Gastrocnemius medialis (tissue), 4 donors: ENCODE measurements around the gene APOL5.

Experiments used
- POLR2A ChIP-seq, 2 donors: fragments of 450-650 bp; IDR thresholded peaks; one replicate each; pipeline ENCODE4 v1.6.1; 2017; ENCODE audit warnings: antibody characterized with exemption in 2 of 2, mild to moderate bottlenecking in 2 of 2, moderate library complexity in 2 of 2
- TF ChIP-seq, protein P1 (sequence below), 5 experiments: fragments of 450-650 bp in 3 of 5; fragments of 200-600 bp in 2 of 5; sonication (generic) in 2 of 5; IDR thresholded peaks in 4 of 5; conservative IDR thresholded peaks in 1 of 5; 1 replicate in 4 of 5; 2 replicates in 1 of 5; pipeline ENCODE4 v1.5.1; 2016 to 2019; ENCODE audit warnings: antibody characterized with exemption in 5 of 5, mild to moderate bottlenecking in 3 of 5, moderate library complexity in 3 of 5

DNA sequence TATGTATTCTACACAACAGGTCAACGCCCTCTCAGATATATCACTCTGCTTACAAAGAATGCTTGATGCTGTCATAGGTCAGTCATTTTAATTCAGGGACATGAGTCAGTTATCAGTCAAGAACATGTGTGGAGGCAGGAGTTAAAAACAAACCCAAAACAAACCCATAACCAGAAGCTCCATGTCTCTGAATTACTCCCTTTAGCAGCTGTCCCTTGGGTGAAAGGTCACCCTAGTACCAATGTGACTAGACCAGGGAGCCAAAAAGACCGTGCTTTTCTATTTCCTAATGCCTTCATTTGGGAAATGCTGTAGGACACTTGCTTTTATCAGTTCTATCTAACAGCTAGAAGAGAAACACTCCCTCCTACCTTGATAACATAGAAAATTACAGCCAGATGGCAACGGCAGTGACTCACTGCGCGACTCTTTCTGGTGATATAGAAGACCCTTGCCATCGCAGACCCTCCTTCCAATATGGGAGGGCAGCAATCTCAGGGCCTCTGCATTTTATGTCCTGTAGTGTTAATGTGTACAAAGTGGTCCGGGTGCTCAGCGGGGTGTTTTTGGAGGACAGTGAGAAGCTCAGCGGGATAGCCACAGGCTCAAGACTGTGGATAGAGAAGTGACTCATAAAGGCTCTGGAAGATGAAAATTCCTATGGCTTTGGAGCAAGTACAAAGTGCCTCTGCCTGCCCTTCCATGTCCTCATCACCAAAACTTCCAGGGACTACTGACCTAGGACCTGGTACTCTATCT, 24.8 kb downstream of the APOL5 start:
- TF ChIP-seq, protein P1, sequence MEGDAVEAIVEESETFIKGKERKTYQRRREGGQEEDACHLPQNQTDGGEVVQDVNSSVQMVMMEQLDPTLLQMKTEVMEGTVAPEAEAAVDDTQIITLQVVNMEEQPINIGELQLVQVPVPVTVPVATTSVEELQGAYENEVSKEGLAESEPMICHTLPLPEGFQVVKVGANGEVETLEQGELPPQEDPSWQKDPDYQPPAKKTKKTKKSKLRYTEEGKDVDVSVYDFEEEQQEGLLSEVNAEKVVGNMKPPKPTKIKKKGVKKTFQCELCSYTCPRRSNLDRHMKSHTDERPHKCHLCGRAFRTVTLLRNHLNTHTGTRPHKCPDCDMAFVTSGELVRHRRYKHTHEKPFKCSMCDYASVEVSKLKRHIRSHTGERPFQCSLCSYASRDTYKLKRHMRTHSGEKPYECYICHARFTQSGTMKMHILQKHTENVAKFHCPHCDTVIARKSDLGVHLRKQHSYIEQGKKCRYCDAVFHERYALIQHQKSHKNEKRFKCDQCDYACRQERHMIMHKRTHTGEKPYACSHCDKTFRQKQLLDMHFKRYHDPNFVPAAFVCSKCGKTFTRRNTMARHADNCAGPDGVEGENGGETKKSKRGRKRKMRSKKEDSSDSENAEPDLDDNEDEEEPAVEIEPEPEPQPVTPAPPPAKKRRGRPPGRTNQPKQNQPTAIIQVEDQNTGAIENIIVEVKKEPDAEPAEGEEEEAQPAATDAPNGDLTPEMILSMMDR (IDR thresholded peaks at IDR 0.05 in 4 of 5, conservative IDR thresholded peaks at IDR 0.05 in 1 of 5) = no peak
- TF ChIP-seq POLR2A (IDR thresholded peaks at IDR 0.05) = no peak
